Activated CD8-positive, alpha-beta T cell treated with anti-CD3 and anti-CD28 coated beads for 36 hours (primary cell): ENCODE measurements around the gene CCDC185. TPM values are rescaled to one million over a fixed set of nuclear protein-coding genes. Genes with fewer than 3 reads are reported as not detected.

ENCODE experiments used
- ATAC-seq: fragments of 200-7000 bp; cut with Tn5 transposase; one replicate; pipeline ENCODE4 v1.10.0; 2021; ENCODE audit warnings: mild to moderate bottlenecking, moderate library complexity
- CTCF ChIA-PET: fragments of 350-600 bp; sonication (Branson Sonifier 250); formaldehyde crosslinking; loops from one replicate; lab custom pipeline; 2021; ENCODE audit warnings: antibody characterized with exemption; lab: Charles Lee
- POLR2A ChIA-PET: fragments of 350-600 bp; sonication (Branson Sonifier 250); formaldehyde crosslinking; loops from one replicate; lab custom pipeline; 2021; ENCODE audit warnings: antibody characterized with exemption; lab: Charles Lee
- DNase-seq: peaks from one replicate; pipeline ENCODE4 v3.0.0-alpha.2; 2020
- H3K27ac Mint-ChIP-seq: one replicate; pipeline ENCODE4 v1.8.0; 2021; ENCODE audit warnings: mild to moderate bottlenecking, mixed read lengths
- H3K27me3 Mint-ChIP-seq: one replicate; pipeline ENCODE4 v1.8.0; 2021; ENCODE audit warnings: mixed read lengths
- H3K36me3 Mint-ChIP-seq: one replicate; pipeline ENCODE4 v1.8.0; 2021; ENCODE audit warnings: low read depth, mixed read lengths
- H3K4me1 Mint-ChIP-seq: one replicate; pipeline ENCODE4 v1.8.0; 2021; ENCODE audit warnings: low read depth, mixed read lengths
- H3K4me3 Mint-ChIP-seq: one replicate; pipeline ENCODE4 v1.8.0; 2021; ENCODE audit warnings: mild to moderate bottlenecking, moderate library complexity, mixed read lengths
- H3K9me3 Mint-ChIP-seq: one replicate; pipeline ENCODE4 v1.8.0; 2021; ENCODE audit warnings: mixed read lengths
- CTCF ChIP-seq: fragments of 200-600 bp; IDR thresholded peaks from one replicate; pipeline ENCODE4 v1.8.0; 2022; ENCODE audit warnings: antibody characterized with exemption, mild to moderate bottlenecking
- intact Hi-C: fragments of 100-400 bp; cut with micrococcal nuclease; formaldehyde crosslinking; loops from one replicate; pipeline ENCODE4 v1.10.0; 2022
- total RNA-seq, 2 experiments: library from RNA; stranded (reverse); gene quantifications; one replicate each; pipeline ENCODE4 v1.2.3, GENCODE V29; 2021

The CCDC185 gene
- total RNA-seq, 2 experiments from 2014 or later: not detected

- Mint-ChIP-seq H3K36me3 (no peaks in the 10 kb centered on the region), H3K4me1 (no peaks in the 10 kb centered on the region), H3K9me3 (no peaks in the 10 kb centered on the region), H3K4me3 (no peak overlapping the region), H3K27ac (no peak overlapping the region), H3K27me3 (no peaks in the 10 kb centered on the region)
- intact Hi-C loops: no loop called here
- DNase-seq (no peak), ATAC-seq (no peak)
- CTCF ChIA-PET: no interaction called here
- TF ChIP-seq CTCF: no peak
- POLR2A ChIA-PET: no interaction called here
Observed at GRCh38 chr1:223347583-223347982, 45.6 kb upstream of the CCDC185 start.

- no peaks in the 10 kb centered on the region for H3K9me3 Mint-ChIP-seq
- no peak overlapping the region for H3K4me3 Mint-ChIP-seq
- ChIA-PET POLR2A (interaction anchor here (0.6 kb wide), 1 partner anchor 1795 kb away, joined by 6 read pairs; no protein-coding TSS in a partner anchor), CTCF (no interaction called here)
- DNase-seq (no peak), ATAC-seq (no peak)
- H3K27ac Mint-ChIP-seq: no peak overlapping the region
- TF ChIP-seq CTCF: no peak
- no peaks in the 10 kb centered on the region for H3K4me1 Mint-ChIP-seq
- no peaks in the 10 kb centered on the region for H3K36me3 Mint-ChIP-seq
- H3K27me3 Mint-ChIP-seq: no peaks in the 10 kb centered on the region
- intact Hi-C loops: no loop called here
Observed at GRCh38 chr1:223348439-223348838, 44.8 kb upstream of the CCDC185 start.

GRCh38 chr1:223349241-223349640 is 44.0 kb upstream of the CCDC185 start:
- intact Hi-C loops: no loop called here
- no peaks in the 10 kb centered on the region for H3K4me1 Mint-ChIP-seq
- ChIA-PET CTCF (interaction anchor here (0.6 to 0.9 kb wide), 2 partner anchors 13 to 151 kb away, joined by 3 to 4 read pairs; no protein-coding TSS in a partner anchor), POLR2A (no interaction called here)
- no peaks in the 10 kb centered on the region for H3K9me3 Mint-ChIP-seq
- H3K36me3 Mint-ChIP-seq: no peaks in the 10 kb centered on the region
- ATAC-seq (no peak), DNase-seq (no peak)
- H3K4me3 Mint-ChIP-seq: no peak overlapping the region
- no peak overlapping the region for H3K27ac Mint-ChIP-seq
- no peak for TF ChIP-seq CTCF
- H3K27me3 Mint-ChIP-seq: no peaks in the 10 kb centered on the region

- CTCF ChIA-PET: no interaction called here
- no peak for TF ChIP-seq CTCF
- H3K4me1 Mint-ChIP-seq: no peaks in the 10 kb centered on the region
- ATAC-seq (no peak), DNase-seq (no peak)
- H3K4me3 Mint-ChIP-seq: no peak overlapping the region
- H3K27ac Mint-ChIP-seq: no peak overlapping the region
- POLR2A ChIA-PET: no interaction called here
- H3K36me3 Mint-ChIP-seq: no peaks in the 10 kb centered on the region
- intact Hi-C loops: no loop called here
- H3K27me3 Mint-ChIP-seq: no peaks in the 10 kb centered on the region
- no peaks in the 10 kb centered on the region for H3K9me3 Mint-ChIP-seq
Observed at GRCh38 chr1:223350361-223350908, 42.8 kb upstream of the CCDC185 start.

GRCh38 chr1:223352944-223353343 is 40.3 kb upstream of the CCDC185 start:
- no peak for ATAC-seq
- H3K9me3 Mint-ChIP-seq: no peaks in the 10 kb centered on the region
- no peak for TF ChIP-seq CTCF
- no peaks in the 10 kb centered on the region for H3K27me3 Mint-ChIP-seq
- H3K4me3 Mint-ChIP-seq: no peak overlapping the region
- no peaks in the 10 kb centered on the region for H3K4me1 Mint-ChIP-seq
- no peak for DNase-seq
- H3K36me3 Mint-ChIP-seq: no peaks in the 10 kb centered on the region
- CTCF ChIA-PET: no interaction called here
- intact Hi-C loops: no loop called here
- no peak overlapping the region for H3K27ac Mint-ChIP-seq
- POLR2A ChIA-PET: no interaction called here
